Measurements from ENCODE around the gene CNIH2. TPM values are rescaled to one million over a fixed set of nuclear protein-coding genes. Genes with fewer than 3 reads are reported as not detected.

Gene CNIH2
- 1 to 10 TPM; 1.7 to 4.5 TPM for total RNA-seq

DNA sequence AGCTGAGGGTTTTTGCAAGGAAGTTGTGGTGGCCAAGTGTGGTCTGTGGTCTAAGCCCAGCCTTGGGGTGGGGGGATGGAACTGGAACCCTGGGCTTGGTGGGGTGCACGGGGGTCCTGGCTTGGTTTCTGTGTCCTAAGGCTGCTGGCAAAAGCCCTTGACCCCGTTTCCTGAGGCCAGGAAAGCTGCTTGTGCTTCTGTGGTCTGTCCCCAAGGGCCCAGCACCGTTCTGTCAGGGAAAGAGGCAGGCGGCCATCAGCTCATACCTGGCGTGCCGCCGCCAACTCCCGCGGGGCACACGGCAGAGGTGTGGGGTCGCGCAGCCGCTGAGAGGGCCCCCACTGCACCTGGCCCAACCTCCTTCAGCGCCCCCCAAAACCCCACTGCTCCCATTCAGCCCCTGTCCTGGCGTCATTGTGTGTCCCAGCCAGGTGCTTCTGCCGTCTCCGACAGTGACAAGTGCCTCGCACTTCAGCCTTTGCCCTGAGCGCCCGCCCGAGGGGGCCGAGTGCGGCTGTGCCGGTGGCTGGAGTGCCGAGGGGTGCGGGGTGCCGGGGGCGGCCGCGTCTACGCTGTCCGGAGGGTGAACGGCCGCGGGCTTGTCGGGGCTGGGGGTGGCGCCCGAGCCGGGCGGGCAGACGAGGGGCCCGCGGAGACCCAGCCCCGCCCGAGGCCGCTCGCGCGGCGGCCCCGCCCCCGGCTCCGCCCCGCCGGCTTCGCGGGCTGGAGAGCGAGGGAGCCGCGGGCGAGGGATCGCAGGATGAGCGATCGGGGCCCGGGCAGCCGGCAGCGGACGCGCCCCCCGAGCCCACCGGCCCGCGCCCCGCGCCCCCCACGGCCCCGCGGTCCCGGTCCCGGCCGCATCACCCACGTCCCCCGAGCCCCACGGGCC, at the start of gene CNIH2:
Gene CNIH2 (plus strand): TSS at position 705 of the 892 bp plus-strand sequence. CDS start 282 bp downstream, outside the sequence.
- no peaks in the 10 kb centered on the region for H3K9me3 Mint-ChIP-seq
- DNase-seq (ENCODE audit: low spot score in 2 of 2) (peak; percentile 61 to 65), ATAC-seq (peak; percentile 28 to 34)
- no peak within 1 kb of the TSS for H3K27ac Mint-ChIP-seq
- H3K36me3 Mint-ChIP-seq, result peaks cover 0 to 8% of the 10 kb centered on the region in 2 donors

DNA sequence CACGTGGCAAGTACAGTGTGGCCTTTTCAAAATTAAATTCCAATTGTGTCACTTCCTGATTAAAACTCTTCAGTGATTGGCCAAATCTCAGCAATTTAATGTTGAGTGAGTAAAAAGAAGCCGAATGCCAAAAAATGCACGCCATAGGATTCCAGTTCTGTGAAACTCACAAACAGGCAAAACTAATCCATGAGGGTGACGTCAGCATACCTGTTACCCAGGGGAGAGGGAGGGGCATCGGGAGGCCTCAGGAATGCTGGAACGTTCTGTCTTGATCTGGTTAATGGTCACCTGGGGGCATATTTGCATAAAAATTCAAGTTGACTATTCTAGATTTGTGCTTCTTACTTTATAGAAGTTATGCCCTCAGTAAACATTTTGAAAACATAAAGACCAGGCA, 49.5 kb upstream of the CNIH2 start:
- Mint-ChIP-seq H3K36me3 (peaks cover 0 to 7% of the 10 kb centered on the region in 2 donors), H3K27ac (peak overlapping the region; percentile 64 to 73), H3K9me3 (no peaks in the 10 kb centered on the region)
- DNase-seq (ENCODE audit: low spot score in 2 of 2) (no peak), ATAC-seq (no peak)

DNA sequence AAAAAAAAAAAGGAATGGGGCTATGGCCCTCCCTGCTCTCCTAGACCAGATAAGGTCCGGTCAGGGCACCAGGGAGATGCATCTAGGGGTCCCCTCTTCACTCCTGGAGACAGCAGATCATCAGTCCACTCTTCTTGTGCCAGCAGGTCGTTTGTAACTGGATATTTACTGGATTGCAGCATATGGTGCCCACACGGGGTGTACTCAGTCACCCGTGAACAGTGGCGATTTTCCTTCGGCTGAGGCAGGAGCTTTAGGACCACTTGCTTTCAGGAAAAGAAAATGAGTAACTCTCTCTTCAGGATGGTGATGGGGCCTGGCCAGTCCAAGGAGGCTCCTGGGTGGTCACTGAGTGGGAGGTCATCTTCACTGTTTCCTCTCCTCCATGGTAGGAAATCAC, 47.8 kb upstream of the CNIH2 start:
- Mint-ChIP-seq H3K27ac (peak overlapping the region in 1 of 2 donors; percentile 36), H3K36me3 (no peaks in the 10 kb centered on the region), H3K9me3 (no peaks in the 10 kb centered on the region)
- no peak for DNase-seq (ENCODE audit: low spot score in 2 of 2)
- no peak for ATAC-seq

DNA sequence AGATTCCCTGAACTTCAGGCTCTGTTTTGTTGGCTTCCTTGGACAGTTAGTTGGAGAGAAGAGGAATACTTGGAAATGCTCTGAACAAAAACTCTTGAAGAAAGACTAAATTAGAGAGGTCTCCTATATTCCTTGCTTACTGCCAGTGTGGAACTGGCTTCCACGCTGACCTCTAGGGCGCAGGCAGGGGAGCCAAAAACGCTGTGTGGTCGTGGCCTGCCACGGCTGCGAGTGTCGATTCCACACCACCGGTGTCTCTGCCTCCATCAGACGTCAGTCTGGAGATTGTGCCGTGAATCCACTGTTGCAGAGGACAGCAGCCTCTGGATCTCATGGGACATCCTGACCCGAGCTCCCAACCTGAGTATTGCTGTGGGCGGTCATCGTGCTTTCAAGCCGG, 47.0 kb upstream of the CNIH2 start:
- no peak overlapping the region for H3K27ac Mint-ChIP-seq
- no peak for ATAC-seq
- no peak for DNase-seq (ENCODE audit: low spot score in 2 of 2)
- H3K9me3 Mint-ChIP-seq, result no peaks in the 10 kb centered on the region
- no peaks in the 10 kb centered on the region for H3K36me3 Mint-ChIP-seq

DNA sequence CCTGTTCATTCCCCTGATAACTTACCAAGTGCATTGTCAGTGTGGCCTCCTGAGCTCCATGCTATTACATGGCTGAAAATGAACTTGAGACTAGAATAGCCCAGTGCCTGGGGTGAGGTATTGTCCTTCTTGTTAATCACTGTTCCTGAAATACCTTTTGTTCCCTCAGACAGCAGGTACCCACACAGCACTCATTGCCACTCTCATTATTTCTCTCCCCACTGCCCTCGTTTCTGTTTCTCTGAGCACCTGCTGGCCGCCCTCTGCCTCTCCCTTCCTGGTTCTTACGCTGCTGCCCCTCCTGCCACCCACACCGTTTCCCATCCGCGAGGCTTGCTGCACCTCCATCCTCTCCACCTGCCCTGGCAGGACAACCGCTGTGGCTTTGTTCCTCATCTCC, 46.4 kb upstream of the CNIH2 start:
- Mint-ChIP-seq H3K27ac (peak overlapping the region; percentile 53 to 61), H3K9me3 (no peaks in the 10 kb centered on the region), H3K36me3 (no peaks in the 10 kb centered on the region)
- ATAC-seq, result no peak
- no peak for DNase-seq (ENCODE audit: low spot score in 2 of 2)

DNA sequence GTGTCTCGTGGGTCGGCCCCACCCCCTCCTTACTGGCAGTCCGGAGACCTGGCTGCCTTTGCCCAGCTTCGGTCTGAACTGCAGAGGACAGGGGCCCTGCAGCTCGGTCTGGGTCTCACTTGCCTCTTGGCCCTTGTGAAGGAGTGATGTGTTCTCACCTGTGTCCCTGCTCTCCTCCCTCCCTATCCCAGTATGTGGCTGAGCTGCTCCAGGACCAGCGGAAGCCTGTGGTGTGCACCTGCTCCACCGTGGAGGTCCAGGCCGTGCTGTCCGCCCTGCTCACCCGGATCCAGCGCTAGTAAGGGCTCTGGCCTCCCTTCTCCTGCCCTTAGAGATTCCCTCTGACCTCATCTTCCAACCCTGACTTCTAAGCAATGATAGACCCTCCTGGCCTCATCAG, 45.2 kb upstream of the CNIH2 start:
- H3K36me3 Mint-ChIP-seq, result no peaks in the 10 kb centered on the region
- H3K9me3 Mint-ChIP-seq, result no peaks in the 10 kb centered on the region
- ATAC-seq (no peak), DNase-seq (ENCODE audit: low spot score in 2 of 2) (no peak)
- H3K27ac Mint-ChIP-seq, result peak overlapping the region; percentile 6 to 61

DNA sequence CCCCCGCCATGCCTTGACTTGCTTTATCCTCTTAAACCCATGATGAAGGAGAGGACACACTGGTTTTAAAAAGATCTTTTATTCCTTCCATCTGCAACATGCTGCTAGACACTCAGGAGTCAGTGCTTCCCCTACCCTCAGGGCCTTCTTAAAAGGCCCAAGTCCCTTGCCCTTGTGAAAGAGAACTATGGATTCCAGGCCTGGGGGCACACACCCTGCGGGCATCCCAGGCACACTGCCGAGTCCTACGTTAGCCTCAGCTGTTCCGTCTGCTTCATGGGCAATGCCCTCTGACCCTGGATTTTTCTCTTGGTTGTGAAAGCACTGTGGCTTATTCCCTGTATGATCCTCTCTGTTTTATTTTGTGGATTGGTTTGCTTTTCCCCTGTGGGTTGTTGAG, 44.7 kb upstream of the CNIH2 start:
- H3K27ac Mint-ChIP-seq, result peak overlapping the region; percentile 6 to 61
- no peak for DNase-seq (ENCODE audit: low spot score in 2 of 2)
- ATAC-seq, result no peak
- no peaks in the 10 kb centered on the region for H3K36me3 Mint-ChIP-seq
- H3K9me3 Mint-ChIP-seq, result no peaks in the 10 kb centered on the region

DNA sequence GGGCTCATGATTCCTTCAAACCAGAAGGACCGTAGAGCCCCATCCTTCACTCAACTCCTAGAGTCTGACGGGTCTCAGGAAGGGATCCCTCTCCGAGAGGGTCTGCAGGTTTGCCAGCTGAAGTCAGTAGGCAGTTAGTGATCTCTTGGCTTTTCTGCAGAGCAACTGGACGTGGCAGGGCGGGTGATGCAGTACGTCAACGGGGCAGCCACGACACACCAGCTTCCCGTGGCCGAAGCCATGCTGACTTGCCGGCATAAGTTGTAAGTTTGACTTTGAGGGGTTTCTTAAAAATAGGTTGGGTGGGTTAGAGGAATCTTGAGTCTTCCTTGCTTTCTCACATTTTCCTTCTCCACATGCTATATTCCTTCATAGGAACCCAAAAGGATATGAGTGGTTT, 42.8 kb upstream of the CNIH2 start:
- DNase-seq (ENCODE audit: low spot score in 2 of 2) (no peak), ATAC-seq (no peak)
- Mint-ChIP-seq H3K36me3 (no peaks in the 10 kb centered on the region), H3K27ac (peak overlapping the region in 1 of 2 donors; percentile 92), H3K9me3 (no peaks in the 10 kb centered on the region)

DNA sequence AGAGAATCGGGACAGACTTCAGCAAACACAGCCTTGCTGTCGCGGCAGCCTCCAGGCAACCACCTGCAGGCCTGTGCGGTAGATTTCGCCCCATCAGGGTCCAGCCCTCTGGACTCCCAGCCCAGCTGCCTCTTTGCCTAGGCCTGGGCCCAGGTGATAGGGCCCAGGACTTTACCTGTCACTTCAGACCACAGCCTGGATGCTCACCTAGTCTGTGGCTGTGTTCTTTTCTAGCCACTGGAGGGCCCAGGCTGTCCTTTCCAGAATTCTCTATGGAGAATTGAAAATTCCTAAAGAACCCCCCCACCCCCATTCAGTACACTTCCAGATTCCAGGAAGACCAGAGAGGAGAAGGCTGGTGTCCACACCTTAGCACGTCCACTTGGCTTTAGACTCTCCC, 40.1 kb upstream of the CNIH2 start:
- no peaks in the 10 kb centered on the region for H3K9me3 Mint-ChIP-seq

DNA sequence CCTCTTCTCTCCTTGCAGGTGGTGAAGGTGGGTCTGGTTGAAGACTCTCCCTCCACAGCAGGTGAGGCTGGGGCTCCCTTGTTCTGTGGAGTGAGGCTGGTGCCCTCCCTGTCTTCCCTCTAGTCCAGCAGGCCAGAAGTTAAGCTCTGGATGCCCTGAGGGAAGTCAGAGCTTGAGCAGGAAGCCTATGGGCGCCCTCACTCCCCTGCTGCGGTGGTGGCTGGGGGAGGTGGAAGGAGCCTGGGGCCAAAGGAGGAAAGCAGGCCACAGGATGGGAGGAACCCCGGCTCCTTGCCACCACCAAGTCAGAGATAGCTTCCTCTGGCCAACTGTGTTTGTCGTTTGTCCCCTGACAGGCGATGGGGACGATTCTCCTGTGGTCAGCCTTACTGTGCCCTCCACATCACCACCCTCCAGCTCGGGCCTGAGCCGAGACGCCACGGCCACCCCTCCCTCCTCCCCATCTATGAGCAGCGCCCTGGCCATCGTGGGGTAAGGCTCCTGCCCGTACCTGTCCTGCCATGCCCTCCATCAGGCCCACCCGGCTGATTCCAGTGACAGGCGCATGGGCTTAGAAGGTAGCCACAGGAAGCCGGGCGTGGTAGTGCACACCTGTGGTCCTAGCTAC, 39.1 kb upstream of the CNIH2 start:
- no peak for ATAC-seq
- DNase-seq (ENCODE audit: low spot score in 2 of 2), result no peak
- Mint-ChIP-seq H3K27ac (peak overlapping the region in 1 of 2 donors; percentile 30), H3K9me3 (no peaks in the 10 kb centered on the region), H3K36me3 (no peaks in the 10 kb centered on the region)

More for the DNA sequence above, 40.1 kb upstream of the CNIH2 start:
- ATAC-seq, result no peak
- no peak for DNase-seq (ENCODE audit: low spot score in 2 of 2)
- peak overlapping the region in 1 of 2 donors; percentile 92 for H3K27ac Mint-ChIP-seq
- no peaks in the 10 kb centered on the region for H3K36me3 Mint-ChIP-seq

DNA sequence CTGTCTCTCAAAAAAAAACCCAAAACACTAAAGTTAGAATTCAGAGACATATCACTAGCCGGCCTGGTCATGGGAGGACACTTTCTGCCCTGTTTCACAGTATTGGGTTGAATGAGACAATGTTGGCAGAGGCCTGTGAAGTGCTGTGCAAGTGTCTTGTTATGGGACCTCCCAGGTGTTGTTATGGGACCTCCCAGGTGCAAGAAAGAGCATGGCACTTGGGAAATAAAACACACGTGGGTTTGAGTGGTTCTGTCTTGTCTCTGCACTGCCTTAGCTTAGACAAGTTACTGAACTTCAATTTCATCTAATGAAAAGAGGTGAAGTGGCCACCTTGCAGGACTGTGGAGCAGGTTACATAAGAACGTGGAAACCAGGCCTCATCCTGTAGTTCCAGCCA, 38.5 kb upstream of the CNIH2 start:
- Mint-ChIP-seq H3K27ac (peak overlapping the region; percentile 30 to 50), H3K9me3 (no peaks in the 10 kb centered on the region), H3K36me3 (no peaks in the 10 kb centered on the region)
- ATAC-seq (no peak), DNase-seq (ENCODE audit: low spot score in 2 of 2) (no peak)

DNA sequence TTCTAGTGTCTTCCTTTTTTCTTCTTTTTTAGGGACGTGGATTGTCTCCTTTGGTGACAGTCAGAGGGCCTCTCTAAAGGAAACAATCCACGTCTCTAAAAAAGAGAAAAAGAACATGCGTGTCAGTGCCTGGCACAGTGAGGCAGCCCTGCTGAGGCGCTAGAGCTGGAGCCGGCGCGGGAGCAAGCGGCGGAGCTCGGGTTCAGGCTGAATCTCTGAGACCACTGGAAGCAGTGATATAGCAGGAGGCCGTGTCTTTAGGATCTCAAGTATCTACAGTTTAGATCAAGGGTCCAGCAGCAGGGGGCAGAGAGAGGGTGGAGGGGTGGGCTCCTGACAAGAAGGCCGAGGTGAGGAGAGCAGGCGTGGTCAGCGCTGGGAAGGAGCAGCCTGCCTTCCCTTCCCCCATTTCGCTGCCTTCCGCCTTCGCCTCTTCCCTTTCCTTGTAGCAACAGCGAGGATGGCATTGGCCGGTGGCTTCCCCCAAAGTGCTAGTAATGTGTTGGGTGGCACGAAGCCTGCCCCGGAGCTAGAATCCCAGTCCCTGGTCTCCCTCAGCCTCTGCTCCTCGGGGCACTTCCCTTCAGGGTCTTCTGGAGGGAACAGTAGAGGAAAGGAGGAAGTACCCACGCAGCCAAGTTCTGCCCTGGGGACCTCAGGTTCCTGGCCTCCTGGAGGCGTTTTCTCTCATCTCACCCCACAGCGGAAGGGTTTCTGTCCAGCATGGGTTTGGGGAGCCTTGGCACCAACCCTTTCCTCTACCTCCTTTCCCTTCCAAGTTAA, 37.8 kb upstream of the CNIH2 start:
- Mint-ChIP-seq H3K36me3 (no peaks in the 10 kb centered on the region), H3K27ac (peak overlapping the region in 1 of 2 donors; percentile 86), H3K9me3 (no peaks in the 10 kb centered on the region)
- DNase-seq (ENCODE audit: low spot score in 2 of 2), result no peak
- ATAC-seq, result no peak

DNA sequence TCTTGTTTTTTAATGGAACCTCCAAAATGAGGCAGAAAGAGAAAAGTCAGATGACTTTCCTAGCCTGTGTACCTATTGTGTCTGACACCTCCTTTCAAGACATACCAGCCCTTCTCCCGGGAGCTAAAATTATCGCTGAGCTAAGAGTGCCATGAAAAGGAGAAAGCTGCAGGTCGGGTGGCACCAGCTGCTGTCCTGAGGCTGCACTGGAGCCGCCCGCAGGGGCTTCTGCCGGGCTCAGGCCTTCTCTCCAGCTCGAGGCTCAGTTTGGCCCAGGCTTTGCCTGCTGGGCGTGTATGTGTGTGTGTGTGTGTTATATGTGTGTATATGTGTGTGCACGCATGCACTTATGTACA, 37.2 kb upstream of the CNIH2 start:
- ATAC-seq (no peak), DNase-seq (ENCODE audit: low spot score in 2 of 2) (no peak)
- H3K9me3 Mint-ChIP-seq, result no peaks in the 10 kb centered on the region
- H3K36me3 Mint-ChIP-seq, result no peaks in the 10 kb centered on the region
- H3K27ac Mint-ChIP-seq, result peak overlapping the region; percentile 69 to 86

DNA sequence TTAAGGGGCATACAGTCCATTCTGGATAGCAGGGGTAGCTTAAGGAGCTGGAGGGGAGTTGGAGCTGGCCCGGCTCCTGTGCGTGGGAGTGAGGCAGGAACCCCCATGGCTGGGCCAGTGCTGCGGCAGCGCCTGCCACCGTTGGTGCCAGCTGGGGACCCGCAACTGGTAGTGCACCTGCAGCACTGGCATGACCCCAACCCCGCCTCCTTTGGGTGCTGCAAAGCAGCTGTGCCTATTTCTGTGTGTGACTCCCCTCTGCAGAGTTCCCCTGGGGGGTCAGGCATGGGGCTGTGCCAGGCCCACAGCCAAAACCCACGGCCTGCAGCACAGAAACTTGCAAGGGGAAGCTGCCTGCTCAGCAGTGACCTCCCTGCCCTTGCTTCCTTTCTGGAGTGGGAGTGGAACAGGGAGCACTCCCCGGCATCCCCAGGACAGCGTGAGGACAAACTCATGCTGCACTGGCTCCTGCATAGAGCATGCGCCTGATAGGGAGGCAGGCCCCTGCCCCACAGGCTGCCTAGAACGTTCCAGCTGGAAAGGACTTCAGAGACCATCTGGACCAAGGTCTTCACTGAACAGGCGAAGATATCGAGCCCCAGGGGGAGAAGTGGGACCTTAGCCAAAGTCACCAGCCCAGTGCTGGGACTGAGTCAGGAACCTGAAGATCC, 35.7 kb upstream of the CNIH2 start:
- Mint-ChIP-seq H3K9me3 (no peaks in the 10 kb centered on the region), H3K27ac (peak overlapping the region; percentile 40 to 69), H3K36me3 (no peaks in the 10 kb centered on the region)
- ATAC-seq (no peak), DNase-seq (ENCODE audit: low spot score in 2 of 2) (no peak)

DNA sequence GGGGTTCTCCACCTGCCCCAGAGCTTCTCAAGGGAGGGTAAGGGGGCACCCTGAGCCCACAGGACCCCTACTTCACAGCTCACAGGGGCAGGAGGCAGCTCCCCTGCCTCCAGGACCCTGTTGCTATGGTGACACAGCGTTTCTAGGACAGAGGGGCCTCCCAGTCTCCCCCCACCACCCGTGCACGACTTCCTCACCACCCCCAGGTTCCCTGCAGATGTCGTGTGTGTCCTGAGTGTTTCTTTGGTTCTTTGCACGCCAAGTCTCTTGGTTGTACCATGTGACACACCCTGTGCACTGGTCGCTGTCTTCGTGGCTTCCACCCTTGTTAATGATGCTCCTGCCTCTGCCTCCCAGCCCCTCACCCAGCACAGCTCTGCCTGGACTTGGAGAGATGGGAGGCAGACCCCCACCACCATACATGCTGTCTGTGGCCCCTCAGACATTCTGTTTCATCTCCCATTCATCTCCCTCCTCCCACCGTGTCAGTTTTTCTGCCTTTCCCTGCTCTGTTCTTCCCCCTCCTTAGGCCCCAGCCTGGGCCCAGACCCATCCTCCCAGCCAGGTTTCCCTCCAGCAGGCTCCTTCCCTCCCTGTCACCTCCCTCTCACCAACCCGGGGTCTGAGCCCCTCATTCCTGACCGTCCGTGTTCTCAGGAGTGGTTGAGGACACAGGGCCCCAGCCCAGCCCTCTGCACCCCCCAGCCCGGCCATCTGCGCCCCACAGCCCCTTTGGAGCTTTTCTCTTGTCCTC, 34.0 kb upstream of the CNIH2 start:
- ATAC-seq, result peak in 1 of 2 donors; percentile 8
- H3K27ac Mint-ChIP-seq, result peak overlapping the region; percentile 81 to 83
- H3K36me3 Mint-ChIP-seq, result no peaks in the 10 kb centered on the region

DNA sequence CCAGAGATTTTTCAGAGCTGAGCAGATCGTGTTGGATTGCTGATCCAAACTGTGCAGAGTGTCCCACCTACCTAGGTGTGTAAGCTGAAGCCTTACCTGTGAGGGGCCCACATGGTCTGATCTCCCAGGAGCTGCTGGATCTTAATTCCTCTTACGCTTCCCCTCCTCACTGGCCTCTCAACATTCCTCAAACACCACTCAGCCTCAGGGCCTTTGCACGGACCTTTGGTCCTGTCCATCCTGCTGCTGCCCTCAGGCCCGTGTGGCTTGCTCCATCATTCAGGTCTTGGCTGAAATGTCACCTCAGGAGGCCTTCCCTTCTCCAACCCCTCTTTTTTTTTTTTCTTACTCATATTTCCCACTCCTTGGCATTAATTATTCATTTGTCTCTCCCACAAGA, 30.7 kb upstream of the CNIH2 start:
- Mint-ChIP-seq H3K27ac (peak overlapping the region; percentile 8 to 73), H3K9me3 (no peaks in the 10 kb centered on the region), H3K36me3 (no peaks in the 10 kb centered on the region)
- no peak for ATAC-seq
- DNase-seq (ENCODE audit: low spot score in 2 of 2), result no peak

More for the DNA sequence above, 34.0 kb upstream of the CNIH2 start:
- H3K9me3 Mint-ChIP-seq, result no peaks in the 10 kb centered on the region
- no peak for DNase-seq (ENCODE audit: low spot score in 2 of 2)
